Heart left ventricle (tissue), 13 donors: Measurements from ENCODE around the gene SULT1C2.

Experiments used
- CTCF ChIP-seq, 12 donors: fragments of 200-600 bp; sonication (generic) in 4 of 12; IDR thresholded peaks; one replicate each; pipeline versions ENCODE4 v1.5.0 to v1.8.0; 2018 to 2022; ENCODE audit warnings: antibody characterized with exemption in 12 of 12, mild to moderate bottlenecking in 5 of 12
- POLR2A ChIP-seq, 2 donors: fragments of 450-650 bp; IDR thresholded peaks; one replicate each; pipeline ENCODE4 v1.6.1; 2017; ENCODE audit warnings: antibody characterized with exemption in 2 of 2, mild to moderate bottlenecking in 2 of 2, moderate library complexity in 2 of 2
- donor health status: ischemic (EF 13 %, LVEDD 7.1; RV severe dilation, severe dysfunction).
- donor health status: DM: no; HTN: yes; CAD: no.
- donor health status: DM: no; HTN: no; CAD: no.
- donor health status: ischemic (EF 25% LVEDD 6.9; RV normal size, moderate dysfunction).
- donor health status: ischemic (EF 25% LVEDD 5.7; RV mildly dilated, moderate dysfunction).
- donor health status: ischemic (EF 35%, LVEDD 5.7; RV mildly dilated, moderate dysfunction).
- donor health status: nonischemic (EF 11% LVEDD 7.7; RV severe dilation, severe dysfunction).
- donor health status: DM: yes; HTN: yes; CAD: no.
- donor health status: PGD.
- donor health status: ischemic (EF 29% LVEDD 5.4; RV normal size, mild dysfunction).
- donor health status: nonischemic (EF 23%, LVEDD 6.1; RV moderate dilation, normal function).

GRCh38 chr2:108271691-108272253, 16.9 kb upstream of the SULT1C2 start:
- no peak for TF ChIP-seq CTCF (IDR thresholded peaks at IDR 0.05)
- TF ChIP-seq POLR2A (IDR thresholded peaks at IDR 0.05), result no peak
